Islet precursor cell (in vitro differentiated cells): Measurements from ENCODE around the gene HOXD1.

Experiments
- DNase-seq: peaks from one replicate; pipeline ENCODE4 v3.0.0-alpha.2; 2018

Gene HOXD1

GRCh38 chr2:176187200-176187898 lies 1.1 kb upstream of the HOXD1 start:
- DNase-seq, result peak; percentile 51

GRCh38 chr2:176188774-176189680 lies 559 bp downstream of the HOXD1 start:
- DNase-seq, result peak; percentile 60

GRCh38 chr2:176189681-176190641 lies 1.5 kb downstream of the HOXD1 start:
- DNase-seq, result peak; percentile 52

GRCh38 chr2:176192351-176192750 lies 3.9 kb downstream of the HOXD1 start:
- DNase-seq, result no peak

- no peak for DNase-seq
These were observed 4.6 kb downstream of the HOXD1 start for GRCh38 chr2:176193048-176193447.

- no peak for DNase-seq
These were observed 11.4 kb downstream of the HOXD1 start for GRCh38 chr2:176199902-176200301.

GRCh38 chr2:176200971-176201370 lies 12.5 kb downstream of the HOXD1 start:
- no peak for DNase-seq

GRCh38 chr2:176202491-176202890 lies 14.0 kb downstream of the HOXD1 start:
- no peak for DNase-seq

GRCh38 chr2:176205126-176205525 lies 16.7 kb downstream of the HOXD1 start:
- no peak for DNase-seq

GRCh38 chr2:176206136-176206535 lies 17.7 kb downstream of the HOXD1 start:
- no peak for DNase-seq

GRCh38 chr2:176206682-176207081 lies 18.2 kb downstream of the HOXD1 start:
- DNase-seq, result no peak

- DNase-seq, result no peak
These were observed 22.6 kb downstream of the HOXD1 start for GRCh38 chr2:176211110-176211509.

- DNase-seq, result no peak
These were observed 23.8 kb downstream of the HOXD1 start for GRCh38 chr2:176212276-176212675.

- no peak for DNase-seq
These were observed 24.9 kb downstream of the HOXD1 start for GRCh38 chr2:176213406-176213805.

GRCh38 chr2:176227874-176228273 lies 39.4 kb downstream of the HOXD1 start:
- DNase-seq, result no peak

GRCh38 chr2:176234156-176234555 lies 45.7 kb downstream of the HOXD1 start:
- no peak for DNase-seq

GRCh38 chr2:176234940-176235339 lies 46.5 kb downstream of the HOXD1 start:
- no peak for DNase-seq

- no peak for DNase-seq
These were observed 49.0 kb downstream of the HOXD1 start for GRCh38 chr2:176237456-176237855.

- DNase-seq, result no peak
These were observed 50.6 kb downstream of the HOXD1 start for GRCh38 chr2:176239031-176239430.

- DNase-seq, result no peak
These were observed 51.8 kb downstream of the HOXD1 start for GRCh38 chr2:176240301-176240700.
